NCI-H526 treated with DMSO at 0.1 percent for 48 hours (cell line): ENCODE results near the gene ESYT2.
"Not testable (repeated sequence)": the region's sequence is repeated elsewhere in the genome, so short reads cannot be mapped to it uniquely, and the experiment has no call there.

Experiments used
- DNase-seq: peaks from one replicate; lab custom pipeline; 2025; lab: John Stamatoyannopoulos, UW

The ESYT2 gene

DNA sequence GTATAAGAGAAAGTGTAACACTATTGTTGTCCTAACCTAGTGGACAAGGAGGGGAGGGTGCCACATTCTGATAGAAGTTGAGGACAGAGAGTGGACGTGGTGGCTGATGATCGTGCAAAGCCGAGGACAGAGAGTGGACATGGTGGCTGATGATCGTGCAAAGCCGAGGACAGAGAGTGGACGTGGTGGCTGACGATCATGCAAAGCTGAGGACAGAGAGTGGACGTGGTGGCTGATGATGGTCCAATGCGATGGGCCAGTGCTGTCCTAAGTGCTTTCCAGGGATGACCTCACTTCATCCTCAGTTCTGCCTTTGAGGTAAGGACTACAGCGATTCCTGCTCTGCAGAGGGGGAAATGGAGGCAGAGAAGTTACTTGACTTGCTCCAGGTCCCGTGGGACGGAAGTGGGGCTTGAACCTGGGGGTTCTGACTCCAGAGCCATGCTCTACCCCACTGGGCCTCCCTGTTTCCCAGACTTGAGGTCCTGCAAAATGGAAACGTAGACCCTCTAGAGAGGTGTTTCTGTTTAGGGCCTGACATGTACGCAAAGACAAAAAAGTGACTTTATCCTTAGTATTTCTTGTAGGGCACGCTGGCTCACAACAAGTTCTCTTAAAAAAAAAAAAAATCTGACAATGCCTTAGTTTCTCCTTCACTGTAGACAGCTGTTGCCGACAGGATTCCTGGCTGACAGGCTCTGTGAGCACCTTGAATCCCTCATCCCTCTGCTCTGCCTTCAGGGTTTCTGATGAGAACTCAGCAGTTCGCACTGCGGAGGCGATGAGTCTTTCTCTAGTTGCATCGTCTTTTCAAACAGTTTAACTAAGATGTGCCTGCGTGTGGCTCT, 104.4 kb downstream of the ESYT2 start:
- no peak for DNase-seq

DNA sequence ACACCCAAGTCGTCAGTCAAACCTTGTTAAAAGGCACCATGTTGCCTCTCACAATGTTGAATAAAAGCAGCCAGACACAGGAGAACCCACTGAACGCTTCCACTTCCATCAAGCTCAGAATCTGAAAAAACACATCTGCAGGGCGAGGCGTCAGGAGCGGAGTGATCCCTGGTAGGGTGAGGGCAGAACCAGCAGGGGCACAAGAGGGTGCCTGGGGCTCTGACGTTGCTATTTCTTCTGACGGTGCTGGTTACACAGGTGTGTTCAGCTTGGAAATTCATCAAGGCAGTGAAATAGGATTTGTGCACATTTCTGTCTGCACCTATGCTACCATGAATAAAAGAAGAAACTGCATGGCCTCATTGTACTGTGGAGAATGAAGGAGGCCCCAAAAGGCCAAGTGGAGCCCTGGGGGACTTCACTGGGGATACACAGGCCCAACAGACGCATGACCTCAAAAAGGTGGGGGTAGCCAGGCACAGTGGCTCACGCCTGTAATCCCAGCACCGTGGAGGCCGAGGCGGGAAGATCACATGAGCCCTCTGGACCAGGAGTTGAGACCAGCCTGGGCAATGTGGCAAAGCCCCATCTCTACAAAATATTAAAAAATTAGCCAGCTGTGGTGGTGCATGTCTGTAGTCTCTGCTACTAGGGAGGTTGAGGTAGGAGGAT, 105.5 kb downstream of the ESYT2 start:
- DNase-seq = no peak

DNA sequence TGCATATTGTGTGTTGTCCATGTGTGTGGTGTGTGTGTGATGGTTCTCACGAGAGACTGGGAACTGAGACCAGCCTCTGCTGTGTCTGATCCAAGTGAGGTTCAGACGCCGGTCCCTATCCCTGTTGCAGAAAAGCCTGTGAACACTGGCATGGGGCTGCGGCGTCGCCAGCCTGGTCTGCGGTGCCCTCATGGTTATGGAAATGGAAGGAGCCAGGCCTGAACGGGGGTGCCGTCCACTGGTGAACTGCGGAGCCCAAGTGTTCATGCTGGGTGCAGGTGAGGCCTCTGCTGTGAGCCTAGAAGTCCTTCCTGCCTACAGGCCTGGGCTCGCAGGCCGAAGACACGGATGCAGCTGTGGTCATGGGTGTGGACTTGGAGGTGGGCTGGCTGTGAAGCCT, 106.0 kb downstream of the ESYT2 start:
- no peak for DNase-seq

DNA sequence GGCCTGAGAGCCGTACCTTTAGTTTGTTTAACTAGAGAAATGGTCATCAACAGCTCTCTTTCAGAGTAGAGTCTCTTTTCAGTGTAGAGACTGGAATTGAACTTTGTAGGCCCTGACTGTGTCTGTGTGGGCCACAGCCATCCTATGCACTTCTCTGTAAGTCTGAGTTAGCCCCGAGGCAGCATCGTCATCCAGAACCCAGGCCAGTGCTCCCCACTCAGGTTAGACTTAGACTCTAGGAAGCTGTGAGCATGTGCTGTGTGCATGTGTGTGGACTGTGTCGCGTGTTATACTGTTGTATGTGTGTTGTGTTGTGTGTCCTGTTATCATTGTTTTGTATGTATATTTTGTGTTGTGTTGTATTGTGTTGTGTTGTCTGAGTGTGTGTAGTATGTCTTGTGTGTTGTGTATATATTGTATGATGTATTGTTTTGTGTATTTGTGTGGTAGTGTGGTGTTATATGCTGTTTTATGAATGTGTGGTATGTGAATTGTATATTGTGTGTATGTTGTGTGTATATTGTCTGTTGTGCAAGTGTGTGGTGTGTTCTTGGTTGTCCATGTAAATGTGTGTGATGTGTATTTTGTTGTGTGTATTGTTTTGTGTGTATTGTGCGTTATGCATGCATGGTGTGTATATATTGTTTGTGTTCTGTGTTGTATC, 106.6 kb downstream of the ESYT2 start:
- DNase-seq = no peak

DNA sequence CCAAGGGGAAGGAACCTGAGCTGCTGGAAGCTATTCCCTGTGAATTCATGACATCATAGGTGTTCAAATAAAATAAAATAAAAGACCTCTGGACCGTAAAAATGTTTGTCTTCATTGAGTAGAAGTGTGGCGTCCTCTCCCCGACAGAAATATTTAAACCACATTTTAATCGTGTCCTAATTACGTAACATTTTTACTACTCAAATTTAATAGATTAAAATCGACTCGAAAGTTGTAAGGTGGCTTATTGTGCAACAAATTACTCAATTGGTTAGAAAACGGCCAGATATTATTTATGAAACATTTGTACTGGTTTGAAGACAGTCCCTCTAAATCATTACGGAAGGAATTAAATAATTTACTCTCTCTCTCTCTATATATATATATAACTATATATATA, 109.2 kb downstream of the ESYT2 start:
- DNase-seq = no peak

DNA sequence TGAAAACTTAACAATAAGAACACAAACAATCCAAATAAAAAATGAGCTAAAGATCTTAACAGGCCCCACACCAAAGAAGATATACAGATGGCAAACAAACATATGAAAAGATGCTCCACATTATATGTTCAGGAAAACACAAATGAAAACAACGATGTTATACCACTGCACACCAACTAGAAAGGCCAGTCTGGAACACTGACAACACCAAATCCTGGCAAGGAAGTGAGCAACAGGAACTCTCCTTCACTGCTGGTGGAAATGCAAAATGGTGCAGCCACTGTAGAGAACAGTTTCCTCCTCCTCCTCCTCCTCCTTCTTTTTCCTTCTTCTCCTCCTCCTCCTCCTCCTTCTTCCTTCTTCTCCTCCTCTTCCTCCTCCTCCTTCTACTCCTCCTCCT, 112.5 kb downstream of the ESYT2 start:
- no peak for DNase-seq

DNA sequence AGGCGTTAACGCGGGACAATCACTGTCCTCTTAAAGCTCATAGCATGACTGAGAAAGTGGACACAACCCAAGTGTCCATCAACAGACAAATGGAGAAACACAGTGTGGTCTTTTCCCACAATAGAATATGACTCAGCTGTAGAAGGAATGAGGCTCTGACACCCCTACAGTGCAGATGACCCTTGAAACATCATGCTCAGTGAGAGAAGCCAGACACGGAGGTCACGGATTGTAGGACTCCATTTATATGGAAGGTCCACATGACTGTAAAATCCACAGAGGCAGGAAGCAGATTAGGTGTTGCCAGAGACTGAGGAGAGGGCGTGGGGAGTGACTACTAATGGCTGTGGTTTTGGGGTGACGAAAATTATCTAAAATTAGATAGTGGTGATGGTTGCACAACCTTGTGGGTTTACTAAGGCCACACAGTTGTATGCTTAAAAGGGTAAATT, 118.6 kb downstream of the ESYT2 start:
- DNase-seq = no peak

DNA sequence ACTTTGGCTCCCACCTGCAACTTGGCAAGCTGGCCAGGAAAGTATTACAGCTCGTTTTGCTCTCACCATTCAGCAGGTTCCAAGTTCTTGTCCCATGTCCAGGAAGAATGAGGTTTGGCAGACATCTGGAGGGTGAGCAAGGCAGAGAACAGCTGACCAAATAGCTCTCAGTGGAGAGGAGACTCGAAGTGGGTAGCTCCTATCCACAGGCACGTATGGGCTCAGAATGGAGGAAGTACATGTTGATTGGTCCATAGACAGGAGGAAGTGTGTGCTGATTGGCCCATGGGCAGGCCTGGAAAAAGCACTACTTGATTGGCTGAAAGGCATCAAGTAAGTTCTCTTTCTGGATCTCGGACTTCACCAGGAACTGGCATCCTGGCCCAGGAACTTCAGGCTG, 121.7 kb downstream of the ESYT2 start:
- no peak for DNase-seq

DNA sequence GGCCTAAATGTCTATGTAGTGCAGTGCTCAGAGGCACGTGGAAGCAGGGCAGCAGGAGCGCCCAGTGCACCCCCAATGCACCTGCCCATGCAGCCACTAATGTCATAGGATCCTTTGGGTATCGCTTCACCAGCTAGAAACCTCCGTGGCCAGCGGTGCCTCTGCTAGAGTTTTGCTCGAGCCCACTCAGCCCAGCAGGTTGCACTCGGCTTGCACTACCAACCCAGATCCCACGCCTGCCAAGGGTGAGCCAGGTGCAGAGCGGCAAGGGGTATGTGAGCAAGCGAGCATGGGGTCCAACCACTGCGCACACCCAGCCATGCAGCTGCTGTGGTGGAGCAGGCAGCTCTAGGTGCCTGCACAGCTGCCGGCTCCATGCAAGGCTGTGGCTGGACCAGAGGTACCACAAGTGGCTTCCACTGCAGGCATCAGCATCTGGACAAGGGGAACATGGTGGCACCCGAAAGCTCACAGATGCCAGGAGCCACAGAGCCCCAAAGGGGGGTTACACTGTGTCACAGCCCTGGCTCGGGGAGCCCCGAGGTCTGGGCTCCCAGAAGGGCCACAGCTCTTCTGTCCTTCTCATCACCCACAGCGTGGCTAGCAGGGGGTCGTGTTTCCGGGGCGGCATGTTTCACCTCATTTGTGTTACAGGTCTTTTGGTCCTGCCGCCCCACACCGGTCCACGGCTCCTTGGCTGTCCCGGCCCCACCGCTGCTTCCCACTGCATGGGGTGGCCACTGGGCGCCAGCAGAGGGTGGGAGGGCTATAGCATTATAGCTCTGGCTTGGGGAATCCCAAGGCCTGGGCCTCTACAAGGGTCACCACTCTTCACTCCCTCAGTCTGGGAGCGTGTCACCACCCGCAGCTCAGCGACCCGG, 122.4 kb downstream of the ESYT2 start:
- no peak for DNase-seq

DNA sequence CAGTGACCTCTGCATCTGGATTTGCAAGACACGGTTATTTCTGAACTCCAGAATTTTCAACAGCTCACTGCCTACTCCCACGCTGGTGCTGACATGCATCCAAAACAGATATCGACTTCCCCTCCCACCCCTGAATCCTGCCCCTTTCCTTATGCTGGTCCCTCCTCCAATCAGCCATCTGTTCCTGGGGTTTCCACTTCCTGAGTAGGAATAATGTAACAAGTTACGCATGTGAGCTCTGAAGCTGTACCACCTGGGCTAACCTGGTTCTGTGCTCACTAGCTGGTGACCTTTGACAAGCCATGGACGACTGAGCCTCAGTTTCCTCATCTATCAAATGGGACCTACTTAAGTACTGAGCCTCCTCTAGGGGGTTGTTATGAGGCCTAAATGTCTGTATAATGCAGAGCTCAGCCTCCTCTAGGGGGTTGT, 123.0 kb downstream of the ESYT2 start:
- DNase-seq = no peak

DNA sequence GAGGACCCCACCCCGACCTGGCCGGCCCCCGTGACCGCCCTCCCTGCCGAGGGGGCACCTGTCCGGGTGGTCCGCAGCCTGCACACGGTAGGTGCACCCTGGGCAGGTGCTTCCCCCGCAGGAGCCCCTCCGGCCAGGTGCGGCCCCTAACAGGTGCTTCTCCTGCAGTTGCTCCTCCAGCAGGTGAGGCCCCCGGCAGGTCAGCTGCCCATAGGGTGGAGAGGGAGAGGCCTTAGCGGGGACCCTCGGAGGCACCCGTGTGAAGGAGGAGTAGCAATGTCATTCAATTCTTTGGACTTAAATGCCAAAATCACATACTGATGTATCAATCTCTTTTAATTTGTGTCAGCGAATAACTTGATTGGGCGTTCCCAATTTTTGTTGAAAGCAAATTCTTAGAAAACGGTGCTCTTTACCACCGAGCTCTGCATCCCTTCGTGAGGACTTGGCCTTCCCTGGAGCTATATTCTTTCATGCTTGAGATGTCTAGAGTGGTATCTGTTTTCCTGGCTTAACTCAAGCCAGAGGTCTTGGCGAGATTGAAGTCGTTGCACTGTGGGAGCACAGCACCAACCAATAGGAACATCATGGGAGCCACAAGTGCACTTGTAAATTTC, 124.0 kb downstream of the ESYT2 start:
- no peak for DNase-seq

DNA sequence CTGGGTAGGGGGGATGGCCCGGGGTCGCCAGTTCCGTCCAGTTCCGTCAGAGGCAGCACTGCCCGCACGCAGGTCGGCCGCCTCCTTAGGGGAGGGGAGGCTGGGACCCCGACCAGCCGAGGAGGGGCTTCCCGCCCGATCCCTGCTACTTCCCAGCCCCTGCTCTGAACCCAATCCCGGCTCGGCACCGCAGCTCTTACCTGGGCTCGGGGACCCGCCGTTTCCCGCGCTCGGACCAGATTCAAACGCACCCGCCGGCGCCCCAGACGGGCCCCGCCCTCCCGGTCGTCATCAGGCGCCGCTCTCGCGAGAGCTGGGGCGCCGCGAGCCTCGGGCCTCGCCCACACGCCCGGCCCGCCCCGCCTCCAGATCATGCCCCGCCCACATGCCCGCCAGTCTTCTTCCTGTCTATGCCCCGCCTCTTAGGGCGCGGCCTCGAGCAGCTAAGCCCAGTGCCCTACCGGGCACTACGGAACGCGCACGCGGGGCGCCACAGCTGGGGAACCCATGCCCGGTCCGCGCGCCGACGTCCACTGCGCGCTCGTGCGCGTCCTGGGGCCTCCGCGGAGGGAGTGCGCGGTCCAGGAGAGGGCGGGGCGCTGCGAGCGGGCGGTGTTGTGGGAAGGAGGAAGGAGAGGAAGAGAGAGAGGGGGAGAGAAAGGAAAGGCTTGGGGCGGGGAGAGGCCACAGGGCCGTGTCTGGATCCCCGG, 124.6 kb downstream of the ESYT2 start, which contains the start of gene NCAPG2:
Gene NCAPG2 (minus strand): TSS at position 281 of the 710 bp plus-strand sequence. CDS start 2,905 bp downstream, outside the sequence.
- peak; percentile 98 for DNase-seq

DNA sequence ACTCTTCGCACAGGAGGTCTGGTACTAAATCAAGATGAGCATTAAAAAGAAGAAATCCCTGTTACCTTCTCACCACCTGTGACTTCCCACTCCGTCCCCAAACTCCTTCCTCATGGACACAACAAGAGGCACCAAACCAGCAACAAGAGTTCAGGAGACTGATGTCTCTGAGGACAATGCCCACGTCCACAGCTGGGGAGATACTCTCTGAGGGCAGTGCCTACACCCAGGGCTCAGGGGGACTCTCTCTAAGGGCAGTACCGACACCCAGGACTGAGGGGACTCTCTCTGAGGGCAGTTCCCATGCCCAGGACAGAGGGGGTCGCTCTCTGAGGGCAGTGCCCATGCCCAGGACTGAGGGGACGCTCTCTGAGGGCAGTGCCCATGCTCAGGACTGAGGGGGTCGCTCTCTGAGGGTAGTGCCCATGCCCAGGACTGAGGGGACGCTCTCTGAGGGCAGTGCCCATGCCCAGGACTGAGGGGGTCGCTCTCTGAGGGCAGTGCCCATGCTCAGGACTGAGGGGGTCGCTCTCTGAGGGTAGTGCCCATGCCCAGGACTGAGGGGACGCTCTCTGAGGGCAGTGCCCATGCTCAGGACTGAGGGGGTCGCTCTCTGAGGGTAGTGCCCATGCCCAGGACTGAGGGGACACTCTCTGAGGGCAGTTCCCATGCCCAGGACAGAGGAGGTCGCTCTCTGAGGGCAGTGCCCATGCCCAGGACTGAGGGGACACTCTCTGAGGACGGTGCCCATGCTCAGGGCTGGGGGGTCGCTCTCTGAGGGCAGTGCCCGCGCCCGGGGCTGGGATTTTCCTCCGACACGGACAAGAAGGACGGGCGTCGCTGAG, 125.4 kb downstream of the ESYT2 start:
- not testable (repeated sequence) for DNase-seq

DNA sequence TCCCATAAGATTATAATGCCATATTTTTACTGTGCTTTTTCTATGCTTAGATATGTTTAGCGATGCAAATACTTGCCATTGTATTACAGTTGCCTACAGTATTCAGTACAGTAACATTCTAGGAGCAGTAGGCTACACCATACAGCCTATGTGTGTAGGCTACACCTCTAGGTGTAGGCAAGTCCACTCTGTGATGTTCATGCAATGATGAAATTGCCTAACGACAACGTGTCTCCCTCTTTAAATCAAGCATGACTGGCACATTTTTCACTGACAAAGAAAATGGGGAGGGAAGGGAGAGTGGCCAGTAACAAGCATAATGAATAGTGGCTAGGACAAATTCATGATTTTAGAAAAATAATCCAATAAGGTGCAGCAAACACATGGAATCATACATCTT, 126.4 kb downstream of the ESYT2 start:
- no peak for DNase-seq

DNA sequence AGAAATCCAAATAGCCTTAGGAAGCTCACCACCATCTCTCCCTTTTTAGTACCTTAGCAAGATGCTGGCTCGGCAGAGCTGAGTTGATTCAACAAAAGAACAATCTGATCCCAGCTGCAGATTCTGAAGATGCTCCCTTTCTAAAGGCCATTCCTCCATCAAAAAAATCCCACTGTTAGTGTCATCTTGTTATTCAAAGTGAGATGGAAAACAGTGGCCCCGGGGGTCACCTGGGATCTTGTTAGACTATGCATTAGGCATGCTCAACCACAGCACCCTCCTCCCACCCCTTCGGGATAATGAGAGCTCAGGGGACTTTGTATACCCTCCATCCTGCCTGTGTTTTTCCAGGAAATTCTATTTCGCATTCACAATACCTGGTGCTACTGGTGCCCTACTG, 127.1 kb downstream of the ESYT2 start:
- no peak for DNase-seq

DNA sequence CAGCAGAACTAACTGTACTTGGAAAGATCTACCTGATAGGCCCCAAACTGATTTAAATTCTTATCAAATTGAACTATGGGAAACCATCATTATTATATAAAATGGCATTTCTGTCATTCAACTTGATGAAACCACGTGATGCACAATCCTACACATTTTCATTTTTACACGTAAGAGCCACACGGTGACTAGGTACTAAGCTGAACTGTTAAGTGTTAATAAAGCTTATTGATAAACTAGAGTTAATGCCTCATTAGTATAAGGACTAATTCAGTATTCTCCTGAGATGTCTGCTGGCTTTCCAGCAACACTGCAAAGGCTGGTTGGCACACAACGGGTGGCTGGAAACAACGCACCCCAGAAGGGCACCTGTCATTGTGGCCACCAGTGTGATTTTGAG, 129.3 kb downstream of the ESYT2 start:
- DNase-seq = no peak

DNA sequence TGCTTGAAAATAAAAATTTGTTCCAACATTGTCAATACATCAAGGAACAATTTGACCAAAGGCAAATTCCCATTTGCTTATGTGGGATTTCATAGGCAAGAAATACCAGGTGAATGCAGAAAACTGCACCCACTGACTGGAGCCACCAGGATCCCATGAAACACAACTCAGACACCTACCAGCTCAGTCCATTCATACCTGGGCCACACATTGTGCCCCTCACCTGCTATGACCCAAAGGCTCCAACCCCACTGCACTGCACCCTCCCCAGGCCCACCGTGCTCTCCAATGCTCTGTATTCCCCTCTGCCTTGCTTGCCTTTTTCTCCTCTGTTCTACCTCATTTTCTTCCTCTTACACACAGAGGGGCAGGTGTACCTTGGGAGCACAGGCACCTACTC, 130.0 kb downstream of the ESYT2 start:
- DNase-seq = no peak

DNA sequence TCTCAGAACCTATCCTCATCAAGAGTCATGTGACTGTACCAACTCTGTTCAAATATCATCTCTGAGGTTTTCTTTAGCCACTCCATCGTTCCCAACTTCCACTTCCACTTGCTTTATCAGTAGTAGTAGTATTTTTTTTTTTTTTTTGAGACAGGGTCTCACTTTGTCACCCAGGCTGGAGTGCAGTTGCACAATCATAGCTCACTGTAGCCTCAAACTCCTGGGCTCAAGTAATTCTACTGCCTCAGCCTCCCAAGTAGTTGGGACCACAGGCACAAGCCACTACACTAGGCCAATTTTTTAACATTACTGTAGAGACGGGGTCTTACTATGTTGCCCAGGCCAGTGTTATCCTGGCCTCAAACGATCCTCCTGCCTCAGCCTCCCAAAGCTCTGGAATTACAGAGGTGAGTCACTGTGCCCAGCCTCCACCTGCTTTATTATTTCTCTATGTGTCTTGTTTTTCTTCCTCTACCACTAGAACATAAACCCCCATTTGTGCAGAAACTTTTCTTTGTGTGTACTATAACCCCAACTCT, 130.6 kb downstream of the ESYT2 start:
- DNase-seq = no peak

DNA sequence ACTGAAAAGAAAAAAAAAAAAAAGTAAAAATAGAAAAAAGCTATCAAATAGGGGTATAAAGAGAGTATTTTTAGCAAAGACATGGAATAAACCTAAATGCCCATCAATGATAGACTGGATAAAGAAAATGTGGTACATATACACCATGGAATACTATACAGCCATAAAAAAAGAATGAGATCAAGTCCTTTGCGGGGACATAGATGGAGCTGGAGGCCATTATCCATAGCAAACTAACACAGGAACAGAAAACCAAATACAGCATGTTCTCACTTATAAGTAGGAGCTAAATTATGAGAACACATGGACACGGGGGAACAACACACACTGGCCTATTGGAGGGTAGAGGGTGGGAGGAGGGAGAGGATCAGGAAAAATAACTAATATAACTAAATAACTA, 131.7 kb downstream of the ESYT2 start:
- DNase-seq = not testable (repeated sequence)
